ENCODE data around the gene TAOK2. TPM values are rescaled to one million over a fixed set of nuclear protein-coding genes. Genes with fewer than 3 reads are reported as not detected.
"Not testable (repeated sequence)": the region's sequence is repeated elsewhere in the genome, so short reads cannot be mapped to it uniquely, and the experiment has no call there.

The TAOK2 gene
- total RNA-seq, 2 donors from 2014 or later: 39.6 to 66.8 TPM

DNA sequence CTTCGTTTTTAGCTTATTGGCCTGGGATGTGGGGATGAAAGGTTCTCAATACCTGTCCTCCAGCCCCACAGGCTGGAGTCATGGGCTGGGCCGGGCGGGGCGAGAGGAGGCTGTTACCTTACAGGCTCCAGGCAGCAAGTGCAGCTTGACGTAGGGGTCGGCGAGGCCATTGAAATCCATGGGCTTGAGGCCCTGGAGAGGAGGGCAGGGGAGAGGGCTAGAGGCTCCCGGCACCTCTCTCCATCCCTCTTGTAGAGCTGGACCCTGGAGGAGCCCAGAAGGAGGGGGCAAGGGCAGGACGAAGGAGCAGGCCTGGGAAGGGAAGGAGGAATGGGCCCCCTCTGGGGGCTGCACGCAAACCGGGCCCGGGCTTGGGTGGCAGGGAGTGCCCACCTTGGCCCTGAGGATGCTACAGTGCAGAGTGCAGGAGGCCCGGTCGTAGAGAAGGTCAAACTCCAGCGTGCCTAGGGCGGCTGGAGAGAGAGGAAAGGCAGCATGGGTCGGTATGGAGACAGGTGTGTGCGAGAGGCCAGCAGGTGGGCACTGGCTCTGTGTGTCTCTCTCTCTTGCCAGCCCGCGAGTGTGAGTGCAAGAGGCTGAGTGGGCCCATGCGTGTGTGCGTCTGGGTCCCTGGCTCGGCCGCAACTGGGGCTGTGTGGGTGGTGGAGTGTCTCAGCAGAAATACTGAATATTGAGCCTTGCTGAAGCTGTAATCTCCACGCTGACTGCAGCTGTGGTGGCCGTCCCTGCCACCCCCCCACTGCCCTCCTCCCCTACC, 35.6 kb downstream of the TAOK2 start:
- H3K9me3 Mint-ChIP-seq: no peaks in the 10 kb centered on the region
- peaks cover 4 to 5% of the 10 kb centered on the region in 2 donors for H3K4me1 Mint-ChIP-seq (ENCODE audit: low read depth in 2 of 2)
- no peak overlapping the region for H3K27ac Mint-ChIP-seq
- ATAC-seq: peak in 1 of 2 donors; percentile 8
- peak overlapping the region; percentile 38 for H3K4me3 Mint-ChIP-seq
- DNase-seq (ENCODE audit: low spot score): no peak
- peaks cover 7 to 19% of the 10 kb centered on the region in 2 donors for H3K27me3 Mint-ChIP-seq
- no peaks in the 10 kb centered on the region for H3K36me3 Mint-ChIP-seq

DNA sequence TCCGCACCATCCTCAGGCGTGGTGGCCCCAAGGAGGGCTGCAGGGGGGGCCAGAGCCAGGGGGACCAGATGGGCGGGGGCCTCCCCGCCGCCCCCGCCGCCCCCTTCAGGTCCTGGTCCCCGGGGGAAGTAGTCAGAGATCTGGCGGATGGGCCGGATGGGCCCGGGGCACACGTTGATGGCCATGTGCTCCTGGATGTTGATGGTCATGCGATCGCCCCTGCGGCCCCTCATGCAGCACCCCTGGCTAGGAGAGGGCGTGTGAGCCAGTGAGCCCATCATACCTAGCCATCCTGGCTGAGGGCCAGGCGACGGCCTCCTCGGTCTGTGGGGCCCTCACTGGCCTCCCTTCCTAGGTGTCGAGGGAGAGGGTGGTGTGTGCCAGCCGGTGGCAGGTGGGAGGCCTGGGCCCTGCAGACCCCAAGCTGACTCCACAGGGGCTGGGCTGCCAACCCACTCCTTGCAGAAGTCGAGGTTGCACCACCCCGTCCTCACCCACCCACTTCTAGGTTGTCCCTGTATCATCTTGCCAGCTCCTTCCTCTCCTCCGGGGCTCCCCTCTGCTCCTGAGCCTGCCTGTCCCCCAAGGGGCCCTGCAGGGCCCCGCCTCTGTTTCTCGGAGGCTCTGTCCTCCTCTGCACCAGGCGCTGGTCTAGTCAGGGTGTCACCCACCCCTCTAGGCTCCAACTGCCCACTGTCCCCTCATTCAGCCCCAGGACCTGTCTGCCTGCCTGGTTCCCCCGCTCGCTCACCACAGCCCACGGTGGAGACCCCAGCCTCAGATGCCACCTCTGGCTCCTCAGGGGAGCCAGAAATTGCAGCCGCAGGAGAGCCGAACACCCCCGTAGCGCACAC, 36.5 kb downstream of the TAOK2 start:
- peak; percentile 24 to 40 for ATAC-seq
- peaks cover 4 to 5% of the 10 kb centered on the region in 2 donors for H3K4me1 Mint-ChIP-seq (ENCODE audit: low read depth in 2 of 2)

DNA sequence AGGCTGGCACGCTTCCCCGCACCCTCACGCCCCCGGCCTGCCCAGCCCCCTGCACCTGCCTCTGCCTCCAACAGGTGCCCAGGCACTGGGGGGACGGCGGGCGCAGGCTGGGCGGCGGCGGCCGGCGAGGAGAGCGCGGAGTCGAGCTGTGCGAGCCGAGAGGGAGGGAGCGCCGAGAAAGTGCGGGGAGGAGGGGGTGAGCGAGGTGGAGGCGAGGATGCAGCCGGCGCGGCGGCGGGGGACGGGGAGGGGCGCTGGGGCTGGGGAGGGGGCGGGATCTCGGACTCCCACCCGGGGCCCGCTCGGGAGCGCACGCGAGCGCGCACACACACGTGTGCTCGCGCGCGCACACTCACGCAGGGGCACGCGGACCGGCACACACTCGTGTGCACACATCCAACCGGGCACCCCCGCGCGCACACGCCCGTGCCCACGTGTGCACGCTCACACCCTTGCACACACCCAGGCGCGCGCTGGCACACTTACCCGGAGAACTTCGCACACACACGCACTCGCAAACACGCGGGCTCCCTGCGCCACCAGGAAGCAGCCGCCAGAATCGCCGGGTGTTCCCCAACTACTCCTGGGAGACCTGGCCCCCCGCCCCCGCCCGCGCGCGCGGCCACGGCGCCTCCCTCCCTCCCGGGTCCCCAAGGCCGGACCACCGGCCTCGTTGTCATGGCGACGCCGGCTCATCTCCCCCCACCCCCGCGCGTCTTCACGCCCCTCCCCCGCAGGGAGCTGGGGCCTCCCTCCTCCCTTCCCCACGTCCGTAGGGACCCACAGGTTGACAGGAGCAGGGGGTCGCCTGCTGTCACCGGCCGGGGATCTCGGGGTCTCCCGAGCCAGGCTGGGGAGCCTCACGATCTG, 37.4 kb downstream of the TAOK2 start, which contains the start of gene DOC2A:
DOC2A (minus strand) TSS at position 184 of the 870 bp plus-strand sequence. CDS start 805 bp downstream, outside the sequence.
- Mint-ChIP-seq H3K9me3 (no peaks in the 10 kb centered on the region), H3K4me3 (peak within 1 kb of the TSS; percentile 75), H3K27ac (no peak within 1 kb of the TSS), H3K27me3 (peaks cover 7 to 22% of the 10 kb centered on the region in 2 donors), H3K36me3 (no peaks in the 10 kb centered on the region), H3K4me1 (ENCODE audit: low read depth in 2 of 2) (peaks cover 4 to 5% of the 10 kb centered on the region in 2 donors)
- DNase-seq (ENCODE audit: low spot score) (no peak), ATAC-seq (peak in 1 of 2 donors; percentile 43)

More for the DNA sequence above, 36.5 kb downstream of the TAOK2 start:
- peaks cover 7 to 19% of the 10 kb centered on the region in 2 donors for H3K27me3 Mint-ChIP-seq
- no peak overlapping the region for H3K4me3 Mint-ChIP-seq
- H3K9me3 Mint-ChIP-seq: no peaks in the 10 kb centered on the region
- DNase-seq (ENCODE audit: low spot score): no peak
- no peak overlapping the region for H3K27ac Mint-ChIP-seq
- no peaks in the 10 kb centered on the region for H3K36me3 Mint-ChIP-seq

- no peaks in the 10 kb centered on the region for H3K36me3 Mint-ChIP-seq
- H3K4me3 Mint-ChIP-seq: peak overlapping the region; percentile 75
- H3K27ac Mint-ChIP-seq: no peak overlapping the region
- DNase-seq (ENCODE audit: low spot score): no peak
- peaks cover 7 to 22% of the 10 kb centered on the region in 2 donors for H3K27me3 Mint-ChIP-seq
- H3K9me3 Mint-ChIP-seq: no peaks in the 10 kb centered on the region
- peaks cover 4 to 5% of the 10 kb centered on the region in 2 donors for H3K4me1 Mint-ChIP-seq (ENCODE audit: low read depth in 2 of 2)
- ATAC-seq: no peak
These were observed 38.2 kb downstream of the TAOK2 start for GRCh38 chr16:30011714-30012504.

DNA sequence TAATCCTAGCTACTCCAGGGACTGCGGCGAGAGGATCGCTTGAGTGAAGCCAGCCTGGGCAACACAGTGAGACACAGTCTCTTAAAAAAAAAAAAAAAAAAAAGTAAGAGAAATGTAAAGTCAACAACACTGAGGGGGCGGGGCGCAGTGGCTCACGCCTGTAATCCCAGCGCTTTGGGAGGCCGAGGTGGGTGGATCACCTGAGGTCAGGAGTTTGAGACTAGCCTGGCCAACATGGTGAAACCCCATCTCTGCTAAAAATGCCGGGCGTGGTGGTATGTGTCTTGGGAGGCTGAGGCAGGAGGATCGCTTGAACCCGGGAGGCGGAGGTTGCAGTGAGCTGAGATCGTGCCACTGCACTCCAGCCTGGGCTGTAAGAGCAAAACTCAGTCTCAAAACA, 38.9 kb downstream of the TAOK2 start:
- ATAC-seq; H3K4me1 Mint-ChIP-seq (ENCODE audit: low read depth in 2 of 2); H3K9me3 Mint-ChIP-seq; H3K27ac Mint-ChIP-seq; DNase-seq (ENCODE audit: low spot score); H3K36me3 Mint-ChIP-seq; H3K4me3 Mint-ChIP-seq: not testable (repeated sequence)
- peaks cover 7 to 24% of the 10 kb centered on the region in 2 donors for H3K27me3 Mint-ChIP-seq

DNA sequence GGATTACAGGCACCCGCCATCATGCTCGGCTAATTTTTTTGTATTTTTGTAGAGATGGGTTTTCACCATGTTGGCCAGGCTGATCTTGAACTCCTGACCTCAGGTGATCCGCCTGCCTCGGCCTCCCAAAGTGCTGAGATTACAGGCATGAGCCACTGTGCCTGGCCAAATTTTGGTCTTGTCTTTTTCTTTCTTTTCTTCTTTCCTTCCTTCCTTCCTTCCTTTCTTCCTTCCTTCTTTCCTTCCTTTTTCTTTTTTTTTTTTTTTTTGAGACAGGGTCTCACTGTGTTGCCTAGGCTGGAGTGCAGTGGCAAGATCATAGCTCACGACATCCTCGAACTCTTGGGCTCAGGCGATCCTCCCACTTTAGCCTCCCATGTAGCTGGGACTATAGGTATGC, 41.8 kb downstream of the TAOK2 start:
- not testable (repeated sequence) for H3K9me3 Mint-ChIP-seq; H3K27ac Mint-ChIP-seq; ATAC-seq; H3K4me3 Mint-ChIP-seq; DNase-seq (ENCODE audit: low spot score); H3K36me3 Mint-ChIP-seq; H3K4me1 Mint-ChIP-seq (ENCODE audit: low read depth in 2 of 2)
- peaks cover 7 to 15% of the 10 kb centered on the region in 2 donors for H3K27me3 Mint-ChIP-seq

DNA sequence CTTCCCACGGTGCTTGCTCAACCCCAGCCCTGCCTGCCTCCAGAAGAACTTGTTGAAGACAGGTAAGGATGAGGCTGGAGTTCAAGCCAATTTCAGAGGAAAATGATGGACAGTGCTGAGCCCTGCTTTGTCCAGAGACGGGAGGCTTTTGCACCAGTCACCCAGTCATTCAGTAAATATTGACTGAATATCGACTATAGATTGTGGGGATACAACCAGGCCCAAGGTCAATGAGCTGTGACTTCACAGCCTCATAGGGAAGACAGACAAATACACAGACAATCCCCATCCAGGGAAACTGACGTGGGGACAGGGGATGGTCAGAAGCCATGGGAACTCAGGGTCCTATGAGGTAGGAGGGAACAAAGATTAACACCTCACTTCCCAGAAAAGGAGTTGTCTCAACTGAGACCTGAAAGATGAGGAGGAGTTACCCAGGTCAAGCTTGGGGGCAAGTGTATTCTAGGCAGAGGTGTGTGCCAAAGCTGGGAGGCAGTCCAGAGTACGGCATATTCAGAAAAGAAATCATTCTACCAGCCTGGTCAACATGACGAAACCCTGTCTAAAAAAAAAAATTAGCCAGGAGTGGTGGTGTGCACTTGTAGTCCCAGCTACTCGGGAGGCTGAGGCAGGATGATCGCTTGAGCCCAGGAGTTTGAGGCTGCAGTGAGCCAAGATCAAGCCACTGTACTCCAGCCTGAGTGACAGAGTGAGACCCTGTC, 43.0 kb downstream of the TAOK2 start:
- ATAC-seq (no peak), DNase-seq (ENCODE audit: low spot score) (no peak)
- H3K27me3 Mint-ChIP-seq: peaks cover 6 to 13% of the 10 kb centered on the region in 2 donors
- H3K27ac Mint-ChIP-seq: peak overlapping the region in 1 of 2 donors; percentile 12
- H3K36me3 Mint-ChIP-seq: no peaks in the 10 kb centered on the region
- peaks cover 11 to 12% of the 10 kb centered on the region in 2 donors for H3K4me1 Mint-ChIP-seq (ENCODE audit: low read depth in 2 of 2)
- H3K9me3 Mint-ChIP-seq: no peaks in the 10 kb centered on the region
- no peak overlapping the region for H3K4me3 Mint-ChIP-seq

- H3K4me3 Mint-ChIP-seq: no peak overlapping the region
- peaks cover 7% of the 10 kb centered on the region in 2 donors for H3K4me1 Mint-ChIP-seq (ENCODE audit: low read depth in 2 of 2)
- H3K27ac Mint-ChIP-seq: peak overlapping the region in 1 of 2 donors; percentile 12
- H3K9me3 Mint-ChIP-seq: no peaks in the 10 kb centered on the region
- ATAC-seq: no peak
- no peaks in the 10 kb centered on the region for H3K36me3 Mint-ChIP-seq
- DNase-seq (ENCODE audit: low spot score): no peak
- H3K27me3 Mint-ChIP-seq: peaks cover under 1 to 9% of the 10 kb centered on the region in 2 donors
These were observed 43.6 kb downstream of the TAOK2 start for GRCh38 chr16:30017277-30017656.

- not testable (repeated sequence) for H3K4me3 Mint-ChIP-seq; H3K9me3 Mint-ChIP-seq; H3K27ac Mint-ChIP-seq; H3K27me3 Mint-ChIP-seq; DNase-seq (ENCODE audit: low spot score); H3K4me1 Mint-ChIP-seq (ENCODE audit: low read depth in 2 of 2); ATAC-seq; H3K36me3 Mint-ChIP-seq
These were observed 44.3 kb downstream of the TAOK2 start for GRCh38 chr16:30017937-30018336.

DNA sequence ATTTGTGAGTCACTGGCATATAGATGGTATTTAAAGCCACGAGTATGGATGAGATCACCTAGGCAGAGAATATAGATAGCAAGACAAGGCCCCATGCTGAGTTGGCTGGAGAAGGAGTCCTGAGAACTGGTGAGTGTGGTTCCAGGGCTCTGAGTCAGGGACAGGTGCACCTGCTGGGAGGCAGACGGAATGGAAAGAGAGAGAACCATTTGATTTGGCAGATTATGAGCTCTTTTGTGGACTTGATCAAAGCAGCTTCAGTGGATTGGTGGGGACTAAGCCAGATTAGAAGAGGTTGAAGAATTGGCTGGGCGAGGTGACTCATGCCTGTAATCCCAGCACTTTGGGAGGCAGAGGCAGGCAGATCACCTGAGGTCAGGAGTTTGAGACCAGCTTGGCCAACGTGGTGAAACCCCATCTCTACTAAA, 45.1 kb downstream of the TAOK2 start:
- H3K27me3 Mint-ChIP-seq: peaks cover 0 to 9% of the 10 kb centered on the region in 2 donors
- H3K9me3 Mint-ChIP-seq: no peaks in the 10 kb centered on the region
- DNase-seq (ENCODE audit: low spot score) (no peak), ATAC-seq (no peak)
- no peak overlapping the region for H3K4me3 Mint-ChIP-seq
- no peaks in the 10 kb centered on the region for H3K36me3 Mint-ChIP-seq
- no peak overlapping the region for H3K27ac Mint-ChIP-seq
- H3K4me1 Mint-ChIP-seq (ENCODE audit: low read depth in 2 of 2): peaks cover 7% of the 10 kb centered on the region in 2 donors

- Mint-ChIP-seq H3K27ac (no peak within 1 kb of the TSS), H3K9me3 (no peaks in the 10 kb centered on the region), H3K4me3 (no peak within 1 kb of the TSS), H3K36me3 (no peaks in the 10 kb centered on the region), H3K4me1 (ENCODE audit: low read depth in 2 of 2) (peaks cover 7 to 10% of the 10 kb centered on the region in 2 donors), H3K27me3 (peaks cover 14 to 17% of the 10 kb centered on the region in 2 donors)
- DNase-seq (ENCODE audit: low spot score): no peak
- ATAC-seq: no peak
These were observed 49.2 kb downstream of the TAOK2 start, which contains the start of gene C16orf92 for GRCh38 chr16:30022887-30023286. TSS of gene C16orf92 (plus strand) at chr16:30023198. CDS start at chr16:30023341, 143 bp downstream.

- peaks cover 18 to 20% of the 10 kb centered on the region in 2 donors for H3K27me3 Mint-ChIP-seq
- no peaks in the 10 kb centered on the region for H3K36me3 Mint-ChIP-seq
- peak; percentile 28 for DNase-seq (ENCODE audit: low spot score)
- no peaks in the 10 kb centered on the region for H3K9me3 Mint-ChIP-seq
- ATAC-seq: no peak
- no peak overlapping the region for H3K4me3 Mint-ChIP-seq
- H3K27ac Mint-ChIP-seq: no peak overlapping the region
- H3K4me1 Mint-ChIP-seq (ENCODE audit: low read depth in 2 of 2): peaks cover 7 to 10% of the 10 kb centered on the region in 2 donors
These were observed 49.9 kb downstream of the TAOK2 start for GRCh38 chr16:30023586-30023985.

All from natural killer cell treated with Interleukin-12 subunit alpha and Interleukin-12 subunit beta and Interleukin-15 and Interleukin-18, amount 100 ng/mL, for 72 hours (primary cell).